DMS114 treated with DMSO at 0.1 percent for 48 hours (cell line): ENCODE data around the gene MT1E.
A peak's percentile ranks its signal among the peaks of the same experiment; 100 is the strongest.
"Not testable (repeated sequence)": the region's sequence is repeated elsewhere in the genome, so short reads cannot be mapped to it uniquely, and the experiment has no call there.

Experiments
- DNase-seq: peaks from one replicate; lab custom pipeline; 2025; ENCODE audit not compliant: unreplicated experiment; lab: John Stamatoyannopoulos, UW

The MT1E gene

DNA sequence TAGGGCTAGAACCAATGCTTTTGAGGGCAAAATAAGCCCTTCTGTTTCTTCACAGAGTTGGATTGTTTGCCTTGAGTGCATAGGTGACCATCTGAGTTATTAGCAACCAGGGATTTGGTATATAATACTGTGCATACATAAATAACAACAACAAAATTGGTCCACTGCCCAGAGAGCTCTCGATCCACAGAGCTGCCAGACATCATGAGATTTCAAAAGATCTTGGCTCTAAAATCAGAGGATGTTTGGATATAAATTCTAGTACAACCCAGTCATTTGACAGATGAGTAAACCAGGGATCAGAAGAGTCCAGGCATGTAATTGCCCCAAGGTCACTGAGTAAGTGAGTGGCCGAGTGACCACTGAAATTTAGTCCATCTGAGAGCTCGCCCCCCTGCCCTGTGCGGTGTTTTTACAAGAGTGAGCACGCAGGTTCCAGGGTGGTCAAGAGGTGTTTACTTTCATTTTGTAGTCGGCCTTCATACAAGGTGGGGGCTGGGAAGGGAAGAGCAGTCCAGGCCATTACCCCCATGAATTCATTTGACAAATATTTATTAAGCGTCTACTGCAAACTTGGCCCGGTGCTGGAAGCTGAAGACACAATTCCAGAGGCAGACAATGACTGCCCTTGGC, 19.0 kb upstream of the MT1E start:
- no peak for DNase-seq

DNA sequence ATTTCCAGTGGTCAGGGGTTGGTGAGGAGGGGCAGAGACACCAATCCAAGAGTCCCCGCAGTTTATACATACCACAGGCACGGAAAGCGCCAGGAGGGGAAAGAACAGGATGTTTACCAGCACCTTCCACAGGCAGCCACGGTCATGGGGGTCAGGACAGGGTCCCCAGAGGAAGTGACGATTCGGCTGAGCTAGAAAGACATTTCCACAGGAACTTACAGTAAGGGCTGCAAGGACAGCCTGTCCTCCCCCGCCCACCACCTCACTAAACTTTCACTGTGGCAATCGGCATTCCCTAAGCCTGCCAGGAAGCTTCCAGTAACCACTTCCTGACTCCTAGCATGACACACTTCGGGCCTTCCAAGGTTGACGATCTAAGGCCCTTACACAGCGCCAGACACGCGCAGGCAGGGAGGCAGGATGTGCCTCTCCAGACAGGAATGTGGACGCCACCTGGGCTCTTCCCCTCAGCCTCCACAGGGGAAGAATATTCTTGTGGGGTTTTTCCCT, 18.4 kb upstream of the MT1E start:
- no peak for DNase-seq

DNA sequence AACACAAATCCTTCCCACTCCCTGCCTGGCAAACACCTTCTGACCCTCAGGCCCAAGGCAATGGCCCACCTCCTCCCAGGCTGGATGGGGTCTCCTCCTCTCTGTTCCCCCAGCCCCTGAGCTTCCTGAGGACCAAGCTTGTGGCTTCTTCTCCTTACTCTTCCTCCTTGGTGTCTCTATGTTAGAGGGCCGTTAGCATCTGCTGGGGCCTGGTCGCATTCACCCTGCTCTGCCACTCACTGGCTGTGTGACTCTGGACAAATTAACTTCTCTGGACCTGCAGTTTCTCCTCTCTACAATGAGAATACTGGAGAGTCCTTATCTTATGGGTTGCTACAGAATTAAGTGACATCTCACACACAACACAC, 17.9 kb upstream of the MT1E start:
- no peak for DNase-seq

DNA sequence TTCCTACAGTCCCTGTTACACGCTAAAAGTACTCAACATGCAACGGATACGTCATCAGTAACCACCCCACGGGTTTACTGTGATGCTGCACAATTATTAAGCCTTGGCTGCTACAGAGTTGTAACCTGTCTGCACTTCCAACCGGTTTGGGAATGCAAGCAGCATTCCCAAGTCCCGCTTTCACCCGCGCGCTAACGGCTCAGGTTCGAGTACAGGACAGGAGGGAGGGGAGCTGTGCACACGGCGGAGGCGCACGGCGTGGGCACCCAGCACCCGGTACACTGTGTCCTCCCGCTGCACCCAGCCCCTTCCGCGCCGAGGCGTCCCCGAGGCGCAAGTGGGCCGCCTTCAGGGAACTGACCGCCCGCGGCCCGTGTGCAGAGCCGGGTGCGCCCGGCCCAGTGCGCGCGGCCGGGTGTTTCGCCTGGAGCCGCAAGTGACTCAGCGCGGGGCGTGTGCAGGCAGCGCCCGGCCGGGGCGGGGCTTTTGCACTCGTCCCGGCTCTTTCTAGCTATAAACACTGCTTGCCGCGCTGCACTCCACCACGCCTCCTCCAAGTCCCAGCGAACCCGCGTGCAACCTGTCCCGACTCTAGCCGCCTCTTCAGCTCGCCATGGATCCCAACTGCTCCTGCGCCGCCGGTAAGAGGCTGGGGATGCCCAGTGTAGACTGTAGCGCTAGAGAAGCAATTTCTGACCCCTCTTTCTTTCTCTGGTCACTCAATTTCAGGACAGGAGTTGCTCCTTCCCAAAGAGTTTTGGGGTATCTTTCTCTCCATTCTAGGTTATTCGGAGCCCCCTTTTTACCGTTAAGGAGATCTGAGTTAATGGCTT, 17.3 kb upstream of the MT1E start, which contains the start of gene MT2A:
Gene MT2A, plus strand, starts transcription at position 542 of the 833 bp plus-strand sequence. Its CDS starts 72 bp downstream, at position 614.
- DNase-seq: peak; percentile 95

DNA sequence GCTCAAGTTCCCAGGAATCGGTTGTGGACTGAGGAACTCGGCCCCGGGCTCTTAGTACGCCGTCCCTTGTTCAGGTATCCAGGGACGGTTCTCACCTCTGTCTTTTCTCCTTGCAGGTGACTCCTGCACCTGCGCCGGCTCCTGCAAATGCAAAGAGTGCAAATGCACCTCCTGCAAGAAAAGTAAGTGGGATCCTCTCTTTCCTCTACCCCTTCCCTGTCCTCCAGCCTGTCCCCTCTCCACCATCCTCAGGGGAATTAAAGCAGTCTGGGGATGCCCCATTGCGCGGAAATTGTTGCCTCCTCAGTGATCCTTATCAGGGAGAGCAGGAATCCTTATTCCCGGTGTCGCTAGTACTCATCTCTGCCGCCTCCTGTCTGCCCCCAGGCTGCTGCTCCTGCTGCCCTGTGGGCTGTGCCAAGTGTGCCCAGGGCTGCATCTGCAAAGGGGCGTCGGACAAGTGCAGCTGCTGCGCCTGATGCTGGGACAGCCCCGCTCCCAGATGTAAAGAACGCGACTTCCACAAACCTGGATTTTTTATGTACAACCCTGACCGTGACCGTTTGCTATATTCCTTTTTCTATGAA, 16.6 kb upstream of the MT1E start:
- DNase-seq: no peak

DNA sequence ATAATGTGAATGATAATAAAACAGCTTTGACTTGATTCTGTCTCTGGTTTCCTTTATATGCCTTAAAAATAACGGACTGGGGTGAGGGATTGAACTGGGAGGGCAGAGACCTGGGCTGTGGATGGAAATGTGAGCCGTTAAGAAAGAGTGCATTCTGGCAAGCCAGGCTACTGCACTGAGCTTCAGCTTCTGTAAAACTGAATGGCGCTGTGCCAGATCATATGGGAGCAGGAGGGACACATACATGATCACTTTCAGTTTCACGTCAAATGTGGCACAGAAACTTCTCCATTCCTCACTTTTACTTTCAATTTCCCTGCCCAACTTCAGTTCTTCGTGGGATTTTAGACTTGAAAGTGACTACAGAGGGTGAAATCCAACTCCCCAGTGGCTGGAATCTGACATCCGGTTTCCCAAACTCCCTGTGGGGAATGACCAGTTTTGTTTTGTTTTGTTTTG, 16.1 kb upstream of the MT1E start:
- peak; percentile 40 for DNase-seq

DNA sequence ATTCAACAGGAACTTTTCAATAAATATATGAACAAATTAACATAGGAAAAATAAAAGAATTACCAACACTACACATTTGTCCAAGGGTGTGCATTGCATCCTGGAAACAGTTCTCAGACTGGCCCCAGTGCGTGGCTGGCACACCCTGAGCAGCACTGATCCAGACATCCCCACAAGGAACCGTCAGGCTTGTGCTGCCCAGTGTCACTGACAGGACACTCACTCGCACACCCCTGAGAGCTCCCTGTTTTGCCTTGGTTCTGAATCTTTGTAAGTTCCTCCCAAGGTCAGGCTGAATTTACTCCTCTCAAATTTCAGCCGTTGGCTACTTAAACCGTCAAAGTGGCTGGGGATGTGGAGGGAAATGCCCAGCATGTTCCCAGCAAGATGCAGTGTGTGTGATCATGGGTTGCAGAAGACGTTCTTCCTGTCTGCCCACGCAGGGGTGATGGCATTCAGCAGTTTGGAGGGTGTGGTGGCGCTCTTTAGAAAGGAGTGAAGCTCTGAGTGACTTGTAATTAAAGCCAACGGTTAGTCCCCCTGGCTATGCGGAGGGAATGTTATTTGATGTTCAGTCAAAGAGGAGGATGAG, 15.5 kb upstream of the MT1E start:
- DNase-seq: no peak

DNA sequence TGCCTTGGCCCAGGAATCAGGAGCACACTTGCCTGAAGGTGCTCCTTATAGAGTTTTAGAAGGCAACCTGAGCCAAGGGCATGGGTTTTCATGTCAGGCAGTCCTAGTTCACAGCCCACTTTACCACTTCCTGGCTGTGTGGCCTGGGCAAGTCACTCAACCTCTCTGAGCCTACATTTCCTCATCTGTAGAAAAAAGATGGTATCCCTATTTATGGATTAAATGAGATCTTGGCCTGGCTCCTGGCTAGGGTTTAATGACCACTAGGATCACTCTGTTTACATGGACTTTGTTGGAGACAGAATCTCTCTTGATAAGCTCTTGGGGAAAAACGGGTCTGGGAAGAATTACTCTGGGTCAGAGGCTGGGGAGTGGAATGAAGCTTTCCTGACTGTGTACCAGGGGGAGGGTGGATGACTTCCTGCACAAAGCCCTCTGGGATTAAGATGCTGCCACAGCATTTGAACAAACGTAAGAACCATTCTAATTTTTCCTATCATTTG, 14.9 kb upstream of the MT1E start:
- DNase-seq: no peak

DNA sequence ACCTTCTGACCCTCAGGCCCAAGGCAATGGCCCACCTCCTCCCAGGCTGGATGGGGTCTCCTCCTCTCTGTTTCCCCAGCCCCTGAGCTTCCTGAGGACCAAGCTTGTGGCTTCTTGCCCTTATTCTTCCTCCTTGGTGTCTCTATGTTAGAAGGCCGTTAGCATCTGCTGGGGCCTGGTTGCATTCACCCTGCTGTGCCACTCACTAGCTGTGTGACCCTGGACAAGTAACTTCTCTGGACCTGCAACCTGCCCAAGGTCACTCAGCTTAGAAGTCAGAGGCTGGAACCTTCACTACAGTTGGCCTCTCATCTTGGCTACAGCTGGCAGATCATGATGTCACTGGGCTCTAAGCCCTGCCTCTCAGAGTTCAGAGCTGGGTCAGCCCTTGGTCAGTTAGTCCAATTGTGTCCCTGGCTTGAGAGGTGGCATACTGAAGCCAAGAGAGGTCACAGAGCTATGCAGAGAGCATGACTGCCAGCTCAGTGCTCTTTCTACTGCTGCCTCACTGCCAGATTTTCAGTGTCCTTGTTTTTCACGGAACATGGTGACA, 14.2 kb upstream of the MT1E start:
- no peak for DNase-seq

DNA sequence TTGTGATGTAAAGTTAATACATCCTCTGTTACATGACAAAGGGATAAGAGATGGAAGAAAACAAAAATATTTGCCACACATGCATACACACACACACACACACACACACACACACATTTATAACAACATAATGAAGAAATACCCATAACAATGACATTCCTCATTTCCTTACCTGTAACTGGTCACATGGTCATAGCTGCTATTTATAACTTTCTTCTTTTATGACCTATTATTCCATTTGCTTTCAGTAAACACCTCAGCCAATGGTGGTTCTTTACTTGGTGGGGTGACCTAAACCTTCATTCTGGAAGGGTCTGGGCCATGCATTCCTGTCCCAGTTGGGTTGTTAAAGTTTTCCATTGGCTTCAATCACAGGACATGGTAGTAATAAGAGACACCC, 11.9 kb upstream of the MT1E start:
- no peak for DNase-seq

DNA sequence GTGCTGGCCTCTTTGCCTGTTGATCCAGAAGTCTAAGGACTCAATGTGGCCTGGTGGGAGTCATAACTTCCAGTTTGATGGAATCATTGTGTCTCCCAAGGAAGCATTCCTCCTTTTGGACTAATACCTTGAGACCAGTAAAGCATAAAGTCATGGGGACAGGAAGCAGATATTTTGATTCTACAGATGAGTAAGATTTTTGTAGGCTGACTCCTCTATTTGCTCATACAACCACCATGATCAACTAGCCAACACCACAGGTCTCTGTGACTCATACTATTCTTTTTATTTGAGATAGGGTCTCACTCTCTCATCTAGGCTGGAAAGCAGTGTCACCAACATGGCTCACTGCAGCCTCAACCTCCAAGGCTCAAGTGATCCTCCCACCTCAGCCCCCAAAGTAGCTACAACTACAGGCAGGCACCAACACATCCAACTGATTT, 11.0 kb upstream of the MT1E start:
- no peak for DNase-seq

DNA sequence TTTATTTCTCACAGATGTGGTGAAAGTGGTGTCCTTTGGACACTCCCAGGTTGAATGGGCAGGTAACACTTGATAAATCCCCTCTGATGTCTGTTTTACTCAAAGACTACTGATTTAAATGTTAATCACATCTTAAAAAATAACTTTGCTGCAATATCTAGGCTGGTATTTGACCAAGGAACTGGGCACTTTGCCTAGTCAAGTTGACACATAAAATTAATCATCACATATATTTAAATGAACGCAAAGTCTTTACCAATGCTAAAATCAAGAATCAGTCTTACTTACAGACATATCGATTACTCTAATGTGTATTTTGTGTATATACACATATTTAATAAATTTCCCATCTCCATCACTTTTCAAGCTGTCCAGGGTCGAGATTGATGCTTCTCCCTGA, 10.2 kb upstream of the MT1E start:
- DNase-seq: no peak

DNA sequence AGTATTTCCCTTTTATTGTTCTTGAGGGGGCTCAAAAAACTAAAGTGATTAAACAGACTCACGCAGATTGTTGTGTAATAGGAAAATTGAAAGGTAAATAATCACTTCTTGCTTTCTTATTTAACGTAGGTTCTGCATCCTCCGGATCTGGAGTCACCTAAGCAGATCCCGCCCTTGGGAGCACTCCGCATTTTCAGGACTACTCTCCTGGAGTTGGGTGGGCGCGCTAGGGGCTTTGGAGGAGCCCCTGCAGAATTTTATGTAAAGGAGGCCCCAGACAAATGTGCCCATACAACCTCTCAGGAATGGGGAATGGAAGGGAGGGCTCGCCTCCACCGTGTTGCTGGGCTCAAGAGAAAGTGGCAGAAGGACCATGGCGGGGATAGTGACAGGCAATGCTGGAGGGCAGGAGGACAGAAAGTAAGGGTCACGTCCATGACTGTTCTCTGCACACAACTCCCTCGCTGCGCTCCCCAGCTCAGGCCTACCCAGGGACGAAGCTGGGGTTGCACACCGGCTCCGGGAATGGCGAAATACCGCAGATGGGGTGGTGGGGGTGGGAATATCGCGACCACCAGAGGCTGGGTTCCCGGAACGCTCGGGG, 8.9 kb upstream of the MT1E start:
- DNase-seq: no peak

DNA sequence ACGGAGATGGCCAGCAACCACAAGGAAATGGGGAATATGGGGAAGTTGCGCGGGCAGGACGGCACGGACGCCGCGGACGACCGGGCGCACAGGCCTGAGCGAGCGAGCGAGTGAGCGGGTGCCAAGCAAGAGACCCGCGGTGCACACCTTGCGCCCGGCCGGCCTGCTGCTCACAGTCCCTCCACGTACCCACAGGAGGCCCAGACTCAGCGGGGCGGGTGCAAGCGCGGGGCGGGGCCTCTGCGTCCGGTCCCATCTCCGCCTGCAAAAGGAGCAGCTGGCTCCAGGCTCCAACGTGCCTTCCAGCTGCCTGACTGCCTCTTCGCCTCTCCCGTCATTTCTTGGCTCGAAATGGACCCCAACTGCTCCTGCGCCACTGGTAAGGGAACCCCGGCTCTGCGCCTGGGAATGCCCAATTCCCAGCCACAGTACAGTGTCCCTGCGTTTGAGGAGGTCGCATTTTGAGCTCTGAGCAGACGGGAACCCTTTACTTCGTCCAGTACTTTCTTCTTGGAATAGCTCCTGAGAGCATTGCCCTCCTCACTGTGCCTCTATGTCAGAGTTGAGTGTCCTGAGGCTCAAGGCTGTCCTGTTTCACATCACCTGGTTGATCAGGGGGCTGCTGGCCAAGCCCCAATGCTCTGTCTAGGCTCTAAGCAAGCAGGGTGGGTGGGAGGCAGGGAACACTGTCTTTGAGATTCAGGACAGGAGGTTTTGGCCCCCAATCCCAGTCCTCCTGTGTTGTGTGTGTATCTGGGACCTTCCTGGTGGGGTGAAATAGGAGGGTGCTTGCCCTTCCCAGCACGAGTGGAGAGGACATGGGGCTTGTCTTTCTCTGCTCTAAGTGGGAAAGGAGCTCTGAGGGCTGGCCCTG, 8.1 kb upstream of the MT1E start:
- no peak for DNase-seq

DNA sequence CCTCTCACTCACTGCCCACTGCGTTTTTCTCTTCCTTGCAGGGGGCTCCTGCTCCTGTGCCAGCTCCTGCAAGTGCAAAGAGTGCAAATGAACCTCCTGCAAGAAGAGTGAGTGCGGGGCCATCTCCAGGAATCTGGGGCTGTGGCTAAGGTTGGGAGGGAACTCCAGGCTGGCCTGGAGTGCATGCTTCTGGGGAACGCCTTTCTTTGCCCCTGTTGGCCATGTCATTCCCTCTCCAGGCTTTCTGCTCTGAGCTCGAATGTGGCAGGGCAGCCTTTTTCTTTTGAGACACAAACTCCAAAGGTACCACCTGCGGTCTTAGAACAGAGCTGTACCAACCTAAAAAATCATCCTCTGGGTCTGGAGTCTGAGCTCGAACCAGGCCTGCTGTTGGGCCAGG, 7.4 kb upstream of the MT1E start:
- DNase-seq: no peak

DNA sequence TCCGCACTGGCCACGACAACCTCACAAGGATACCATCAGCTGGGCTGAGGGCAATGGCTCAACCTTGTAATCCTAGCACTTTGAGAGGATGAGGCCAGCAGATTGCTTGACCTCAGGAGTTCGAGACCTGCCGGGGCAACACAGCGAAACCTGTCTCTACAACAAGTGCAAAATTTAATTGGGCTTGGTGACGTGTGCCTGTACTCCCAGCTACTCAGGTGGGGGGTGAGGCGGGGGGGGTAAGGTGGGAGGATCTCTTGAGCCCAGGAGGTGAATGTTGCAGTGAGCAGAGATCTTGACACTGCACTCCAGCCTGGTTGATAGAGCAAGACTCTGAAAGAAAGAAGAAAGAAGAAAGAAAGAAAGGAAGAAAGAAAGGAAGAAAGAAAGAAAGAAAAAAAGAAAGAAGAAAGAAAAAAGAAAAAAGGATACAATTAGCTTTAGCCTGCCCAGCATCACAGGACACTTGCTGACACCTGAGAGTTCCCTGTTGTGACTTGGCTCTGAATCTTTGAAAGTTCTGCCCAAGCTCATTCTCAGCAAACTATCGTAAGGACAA, 5.2 kb upstream of the MT1E start:
- no peak for DNase-seq

DNA sequence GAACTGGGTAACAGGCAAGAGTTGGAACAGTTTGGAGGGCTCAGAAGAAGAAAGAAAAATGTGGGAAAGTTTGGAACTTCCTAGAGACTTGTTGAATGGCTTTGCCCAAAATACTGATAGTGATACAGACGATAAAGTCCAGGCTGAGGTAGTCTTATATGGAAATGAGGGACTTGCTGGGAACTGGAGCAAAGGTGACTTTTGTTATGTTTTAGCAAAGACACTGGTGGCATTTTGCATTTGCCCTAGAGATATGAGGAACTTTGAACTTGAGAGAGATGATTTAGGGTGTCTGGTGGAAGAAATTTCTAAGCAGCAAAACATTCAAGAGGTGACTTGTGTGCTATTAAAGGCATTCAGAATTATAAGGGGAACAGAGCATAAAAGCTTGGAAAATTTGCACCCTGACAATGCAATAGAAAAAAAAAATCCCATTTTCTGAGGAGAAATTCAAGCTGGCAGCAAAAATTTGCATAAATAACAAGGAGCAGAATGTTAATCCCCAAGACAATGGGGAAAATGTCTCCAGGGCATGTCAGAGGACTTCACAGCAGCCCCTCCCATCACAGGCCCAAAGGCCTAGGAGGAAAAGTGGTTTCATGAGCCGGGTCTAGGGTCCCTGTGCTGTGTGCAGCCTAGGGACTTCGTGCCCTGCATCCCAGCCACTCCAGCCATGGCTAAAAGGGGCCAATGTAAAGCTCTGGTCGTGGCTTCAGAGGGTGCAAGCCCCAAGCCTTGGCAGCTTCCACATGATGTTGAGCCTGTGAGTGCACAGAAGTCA, 3.7 kb upstream of the MT1E start:
- not testable (repeated sequence) for DNase-seq

DNA sequence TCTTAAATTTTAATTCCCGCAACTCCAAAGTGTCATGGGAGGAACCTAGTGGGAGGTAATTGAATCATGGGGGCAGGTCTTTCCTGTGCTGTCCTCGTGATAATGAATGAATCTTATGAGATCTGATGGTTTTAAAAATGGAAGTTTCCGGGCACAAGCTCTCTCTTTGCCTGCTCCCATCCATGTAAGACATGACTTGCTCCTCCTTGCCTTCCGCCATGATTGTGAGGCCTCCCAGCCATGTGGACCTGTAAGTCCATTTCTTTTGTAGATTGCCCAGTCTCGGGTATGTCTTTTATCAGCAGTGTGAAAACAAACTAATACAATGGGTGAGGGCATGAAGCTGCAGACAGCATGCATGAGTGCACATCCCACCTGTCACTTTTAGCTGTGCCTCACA, 2.4 kb upstream of the MT1E start:
- DNase-seq: not testable (repeated sequence)

DNA sequence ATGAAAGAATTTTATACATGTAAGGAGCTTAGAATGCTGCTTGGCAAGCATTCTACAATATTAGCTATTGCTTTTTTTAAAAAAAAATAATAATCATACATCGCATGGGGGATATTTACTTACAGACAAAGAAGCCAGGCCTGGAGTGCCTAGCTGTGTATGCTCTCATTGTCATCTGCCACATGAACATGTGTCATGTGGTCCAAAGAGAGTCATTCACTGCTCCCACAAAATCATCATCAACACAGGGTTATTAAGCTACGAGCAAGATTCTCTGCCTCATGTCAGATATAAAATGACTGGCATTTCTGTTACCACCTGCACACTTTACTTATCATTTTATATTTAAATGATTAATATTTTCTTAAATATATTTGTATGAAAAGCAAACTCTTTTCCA, 1.9 kb upstream of the MT1E start:
- no peak for DNase-seq
